ENCODE results near the gene UBE2E3. TPM values are rescaled to one million over a fixed set of nuclear protein-coding genes. Genes with fewer than 3 reads are reported as not detected.

Gene UBE2E3
- polyA plus RNA-seq, 1 donor, result 77.2 TPM

DNA sequence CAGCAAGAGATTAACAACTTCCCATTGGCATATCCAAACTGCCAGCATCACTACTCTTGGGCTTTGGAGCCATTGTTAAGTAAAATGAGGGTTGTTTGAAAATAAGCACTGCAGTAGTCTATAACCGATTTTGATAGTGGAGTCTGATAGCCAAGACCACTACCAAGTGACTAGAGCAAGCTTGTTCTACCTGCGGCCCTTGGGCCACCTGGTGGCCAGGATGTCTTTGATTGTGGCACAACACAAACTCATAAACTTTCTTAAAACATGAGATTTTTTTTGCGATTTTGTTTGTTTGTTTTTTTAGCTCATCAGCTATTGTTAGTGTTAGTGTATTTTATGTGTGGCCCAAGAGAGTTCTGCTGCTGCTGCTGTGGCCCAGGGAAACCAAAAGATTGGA, 11.0 kb downstream of the UBE2E3 start:
- no peaks in the 10 kb centered on the region for H3K4me1 ChIP-seq (ENCODE audit: control insufficient read depth, insufficient read depth, low read length)

DNA sequence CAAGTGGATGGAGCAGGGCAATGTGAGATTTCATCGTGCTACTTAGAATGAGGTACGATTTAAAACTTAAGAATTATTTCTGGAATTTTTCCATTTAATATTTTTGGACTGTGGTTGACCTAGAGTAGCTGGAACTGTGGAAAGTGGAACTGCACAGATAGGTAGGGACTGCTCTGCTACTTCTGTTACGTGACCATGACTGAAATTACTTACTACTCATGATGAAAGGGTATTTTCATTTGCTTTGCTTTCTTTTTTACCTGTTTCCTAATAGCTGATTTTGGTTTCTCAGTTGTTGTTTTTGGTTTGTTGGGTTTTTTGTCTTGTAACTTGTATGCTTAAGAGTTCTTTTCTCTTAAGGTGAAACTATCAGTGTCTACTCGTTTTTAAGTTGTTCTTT, 11.4 kb downstream of the UBE2E3 start:
- no peaks in the 10 kb centered on the region for H3K4me1 ChIP-seq (ENCODE audit: control insufficient read depth, insufficient read depth, low read length)
- no peak overlapping the region for H3K4me3 ChIP-seq (ENCODE audit: low read length)
- 83% methylated on average over 2 of the region's 4 CpGs for WGBS (ENCODE audit: insufficient coverage, low lambda C conversion rate)
- H3K9me3 ChIP-seq (ENCODE audit: control insufficient read depth, low read depth, low read length), result no peaks in the 10 kb centered on the region
- H3K27me3 ChIP-seq (ENCODE audit: control insufficient read depth, insufficient read depth, low read length), result no peaks in the 10 kb centered on the region
- no peak for DNase-seq
- H3K27ac ChIP-seq (ENCODE audit: low read length), result no peak overlapping the region
- H3K36me3 ChIP-seq (ENCODE audit: control insufficient read depth, insufficient read depth, low read length), result peaks cover 7% of the 10 kb centered on the region

More for the DNA sequence above, 11.0 kb downstream of the UBE2E3 start:
- Histone ChIP-seq H3K9me3 (ENCODE audit: control insufficient read depth, low read depth, low read length) (no peaks in the 10 kb centered on the region), H3K36me3 (ENCODE audit: control insufficient read depth, insufficient read depth, low read length) (peaks cover 7% of the 10 kb centered on the region), H3K4me3 (ENCODE audit: low read length) (no peak overlapping the region), H3K27ac (ENCODE audit: low read length) (no peak overlapping the region), H3K27me3 (ENCODE audit: control insufficient read depth, insufficient read depth, low read length) (no peaks in the 10 kb centered on the region)
- no peak for DNase-seq
- WGBS (ENCODE audit: insufficient coverage, low lambda C conversion rate), result no CpG with 5 or more reads among the region's 3 CpGs

DNA sequence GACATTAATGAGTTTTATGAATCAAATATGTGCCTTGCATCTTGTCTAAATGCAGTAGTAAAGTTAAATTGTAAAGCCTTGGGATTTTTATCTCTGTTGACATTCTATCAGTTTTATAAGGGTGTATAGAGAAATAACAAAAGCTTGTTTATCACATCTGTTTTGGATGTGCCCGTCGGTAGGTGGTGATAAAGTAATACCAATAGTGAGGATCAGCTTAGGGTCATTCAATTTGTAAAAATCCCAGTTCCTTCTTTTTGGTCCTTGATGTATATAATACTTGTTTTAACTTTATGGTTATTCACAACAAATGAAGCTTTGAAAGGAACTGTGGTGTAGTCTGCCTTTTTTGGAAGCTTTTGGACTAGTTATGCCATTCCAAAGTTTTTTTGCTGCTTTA, 12.6 kb downstream of the UBE2E3 start:
- Histone ChIP-seq H3K36me3 (ENCODE audit: control insufficient read depth, insufficient read depth, low read length) (peaks cover 7% of the 10 kb centered on the region), H3K9me3 (ENCODE audit: control insufficient read depth, low read depth, low read length) (no peaks in the 10 kb centered on the region), H3K4me3 (ENCODE audit: low read length) (no peak overlapping the region), H3K27ac (ENCODE audit: low read length) (no peak overlapping the region), H3K4me1 (ENCODE audit: control insufficient read depth, insufficient read depth, low read length) (no peaks in the 10 kb centered on the region), H3K27me3 (ENCODE audit: control insufficient read depth, insufficient read depth, low read length) (no peaks in the 10 kb centered on the region)
- no peak for DNase-seq
- WGBS (ENCODE audit: insufficient coverage, low lambda C conversion rate), result no CpG with 5 or more reads among the region's 2 CpGs

DNA sequence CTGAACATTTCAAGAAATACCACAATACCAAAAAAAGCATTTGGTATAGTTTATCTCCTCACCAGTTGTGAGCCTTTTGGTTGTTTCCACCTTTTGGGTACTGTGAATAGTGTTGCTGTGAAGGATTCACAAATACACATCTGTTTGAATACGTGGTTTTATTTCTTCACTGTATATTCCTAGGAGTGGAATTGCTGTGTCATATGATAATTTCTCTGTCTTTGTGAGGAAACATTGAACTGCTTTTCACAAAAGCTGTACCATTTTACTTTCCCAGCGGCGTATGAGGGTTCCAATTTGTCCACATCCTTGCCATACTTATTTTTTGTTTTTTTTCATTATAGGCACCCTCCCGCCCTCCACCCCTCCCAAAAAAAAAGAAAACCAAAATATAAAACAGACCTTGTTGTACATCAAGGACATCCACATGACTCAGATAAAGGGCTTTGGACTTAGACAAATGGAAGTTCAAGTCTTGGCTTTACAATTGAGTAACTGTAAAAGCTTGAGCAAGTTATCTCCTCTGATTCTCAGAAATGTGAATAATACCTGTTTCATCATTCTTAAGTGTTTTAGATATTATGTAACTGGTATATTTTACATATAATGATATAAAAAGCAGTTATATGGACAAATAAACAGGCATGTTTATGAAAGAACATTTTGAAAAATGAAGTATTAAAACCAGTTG, 19.0 kb downstream of the UBE2E3 start:
- Histone ChIP-seq H3K4me3 (ENCODE audit: low read length) (no peak overlapping the region), H3K4me1 (ENCODE audit: control insufficient read depth, insufficient read depth, low read length) (no peaks in the 10 kb centered on the region), H3K9me3 (ENCODE audit: control insufficient read depth, low read depth, low read length) (no peaks in the 10 kb centered on the region), H3K36me3 (ENCODE audit: control insufficient read depth, insufficient read depth, low read length) (no peaks in the 10 kb centered on the region), H3K27ac (ENCODE audit: low read length) (no peak overlapping the region), H3K27me3 (ENCODE audit: control insufficient read depth, insufficient read depth, low read length) (no peaks in the 10 kb centered on the region)
- DNase-seq, result no peak
- 100% methylated on average over 3 of the region's 4 CpGs for WGBS (ENCODE audit: insufficient coverage, low lambda C conversion rate)

DNA sequence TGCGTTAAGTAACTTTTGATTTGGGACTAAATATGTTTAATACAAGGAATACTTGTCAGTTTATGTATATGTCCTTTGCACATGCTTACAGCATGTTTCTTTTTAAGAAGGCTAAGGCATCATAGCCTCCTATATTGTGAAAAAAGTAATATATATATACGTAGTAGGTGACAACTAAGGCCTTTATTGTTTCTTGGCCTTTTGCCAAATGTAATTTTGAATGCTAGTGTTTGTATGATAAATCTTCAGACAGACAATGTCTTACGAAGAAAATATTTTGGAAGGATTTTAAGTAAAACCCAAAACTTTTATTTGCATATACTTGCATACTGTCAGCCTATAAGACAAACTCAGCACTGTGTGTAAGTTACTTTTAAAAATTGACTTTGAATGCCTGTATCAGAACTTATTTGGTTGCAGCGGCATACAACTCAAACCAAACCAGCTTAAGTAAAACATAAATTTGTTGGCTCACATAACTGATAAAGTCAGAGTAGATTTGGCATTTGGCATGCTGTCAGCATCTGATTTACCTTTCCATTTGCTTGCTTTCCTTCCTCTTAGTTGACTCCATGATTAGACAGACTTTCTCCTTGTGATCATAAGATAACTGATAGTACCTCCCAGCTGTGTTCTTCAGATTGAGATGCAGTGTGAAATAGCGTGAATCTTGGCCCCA, 24.4 kb downstream of the UBE2E3 start:
- Histone ChIP-seq H3K36me3 (ENCODE audit: control insufficient read depth, insufficient read depth, low read length) (no peaks in the 10 kb centered on the region), H3K9me3 (ENCODE audit: control insufficient read depth, low read depth, low read length) (no peaks in the 10 kb centered on the region), H3K27me3 (ENCODE audit: control insufficient read depth, insufficient read depth, low read length) (no peaks in the 10 kb centered on the region), H3K4me1 (ENCODE audit: control insufficient read depth, insufficient read depth, low read length) (peaks cover 4% of the 10 kb centered on the region), H3K27ac (ENCODE audit: low read length) (no peak overlapping the region), H3K4me3 (ENCODE audit: low read length) (no peak overlapping the region)
- DNase-seq, result no peak
- whole genome bisulfite sequencing (ENCODE audit: insufficient coverage, low lambda C conversion rate), result no CpG with 5 or more reads among the region's 5 CpGs

DNA sequence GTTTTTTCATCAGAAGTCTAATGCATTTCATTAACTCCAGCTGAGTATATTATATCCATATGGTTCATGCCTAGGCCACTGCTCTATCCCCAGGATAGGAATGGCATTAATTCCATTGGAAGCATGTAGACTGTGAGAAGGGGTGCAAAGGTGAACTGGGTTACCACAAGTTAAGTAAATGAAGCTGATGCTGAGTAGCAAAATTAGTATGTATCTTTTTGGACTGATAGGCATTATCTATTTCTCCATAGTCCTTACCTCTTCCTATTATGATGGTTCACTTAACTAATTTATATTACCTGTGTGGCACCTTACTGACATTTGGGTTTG, 24.9 kb downstream of the UBE2E3 start:
- H3K9me3 ChIP-seq (ENCODE audit: control insufficient read depth, low read depth, low read length), result no peaks in the 10 kb centered on the region
- no peak overlapping the region for H3K4me3 ChIP-seq (ENCODE audit: low read length)
- no peak overlapping the region for H3K27ac ChIP-seq (ENCODE audit: low read length)
- DNase-seq, result no peak
- no peaks in the 10 kb centered on the region for H3K36me3 ChIP-seq (ENCODE audit: control insufficient read depth, insufficient read depth, low read length)
- H3K4me1 ChIP-seq (ENCODE audit: control insufficient read depth, insufficient read depth, low read length), result peaks cover 4% of the 10 kb centered on the region
- H3K27me3 ChIP-seq (ENCODE audit: control insufficient read depth, insufficient read depth, low read length), result no peaks in the 10 kb centered on the region

DNA sequence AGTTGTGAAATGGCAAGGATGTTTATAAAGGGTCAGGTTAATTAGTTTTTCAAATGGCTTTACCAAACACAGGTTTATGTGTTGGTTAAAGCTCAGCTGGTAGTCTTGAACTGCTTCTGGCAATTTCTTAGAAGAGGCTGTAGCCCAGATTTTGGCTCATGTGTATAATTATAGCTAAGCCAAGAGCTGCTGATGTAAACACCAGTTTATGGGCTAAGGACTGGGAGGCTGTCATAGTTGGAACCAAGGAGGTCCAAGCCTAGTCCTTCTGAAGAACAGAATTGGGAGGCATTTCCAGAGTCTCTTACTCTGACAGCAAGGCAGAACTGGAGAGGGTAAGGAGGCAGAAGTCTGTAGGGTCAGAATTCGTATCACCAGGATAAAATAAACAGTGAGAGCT, 25.4 kb downstream of the UBE2E3 start:
- peaks cover 4% of the 10 kb centered on the region for H3K4me1 ChIP-seq (ENCODE audit: control insufficient read depth, insufficient read depth, low read length)
- H3K27ac ChIP-seq (ENCODE audit: low read length), result no peak overlapping the region
- no peaks in the 10 kb centered on the region for H3K36me3 ChIP-seq (ENCODE audit: control insufficient read depth, insufficient read depth, low read length)
- no peak overlapping the region for H3K4me3 ChIP-seq (ENCODE audit: low read length)
- H3K27me3 ChIP-seq (ENCODE audit: control insufficient read depth, insufficient read depth, low read length), result no peaks in the 10 kb centered on the region
- DNase-seq, result no peak
- H3K9me3 ChIP-seq (ENCODE audit: control insufficient read depth, low read depth, low read length), result no peaks in the 10 kb centered on the region
- WGBS (ENCODE audit: insufficient coverage, low lambda C conversion rate), result no CpG with 5 or more reads among the region's 1 CpG

DNA sequence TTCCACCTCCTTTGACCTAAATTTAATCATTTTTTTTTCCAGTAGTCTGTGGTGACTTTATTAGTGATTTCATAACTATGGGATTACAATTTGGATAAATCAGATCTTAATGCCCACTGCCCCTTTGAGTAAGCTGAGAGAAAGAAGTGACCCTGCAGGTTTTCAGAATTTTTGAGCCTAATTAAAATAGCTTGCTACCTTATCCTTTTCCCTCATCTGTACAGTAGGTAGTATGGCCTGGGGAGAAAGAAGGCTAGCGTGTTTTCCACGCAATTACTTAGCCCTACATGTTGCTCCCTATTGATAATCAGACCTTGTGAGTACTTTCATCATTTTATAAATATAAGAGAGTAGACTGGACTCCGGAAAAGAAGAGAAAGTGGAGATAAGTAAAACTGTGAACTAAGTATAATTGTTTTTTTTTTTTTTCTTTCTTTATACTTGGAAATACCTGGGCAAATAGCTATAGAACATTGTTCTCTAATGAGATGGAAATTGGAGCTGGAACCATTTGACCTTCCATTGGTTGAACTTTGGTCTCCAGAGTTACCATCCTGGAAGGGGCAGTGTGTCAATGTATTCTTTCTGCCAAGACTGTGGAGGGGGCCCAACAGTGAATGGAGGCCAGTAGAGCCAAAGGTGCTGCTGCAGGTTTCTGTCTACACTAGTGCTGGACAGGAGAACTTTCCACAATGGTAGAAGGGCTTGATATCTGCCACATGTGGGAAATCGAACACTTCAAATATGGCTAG, 26.9 kb downstream of the UBE2E3 start:
- DNase-seq, result no peak
- H3K9me3 ChIP-seq (ENCODE audit: control insufficient read depth, low read depth, low read length), result no peaks in the 10 kb centered on the region
- no peak overlapping the region for H3K4me3 ChIP-seq (ENCODE audit: low read length)
- no peak overlapping the region for H3K27ac ChIP-seq (ENCODE audit: low read length)
- 100% methylated on average over 1 of the region's 4 CpGs for WGBS (ENCODE audit: insufficient coverage, low lambda C conversion rate)
- no peaks in the 10 kb centered on the region for H3K27me3 ChIP-seq (ENCODE audit: control insufficient read depth, insufficient read depth, low read length)
- H3K36me3 ChIP-seq (ENCODE audit: control insufficient read depth, insufficient read depth, low read length), result no peaks in the 10 kb centered on the region
- peaks cover 4% of the 10 kb centered on the region for H3K4me1 ChIP-seq (ENCODE audit: control insufficient read depth, insufficient read depth, low read length)

DNA sequence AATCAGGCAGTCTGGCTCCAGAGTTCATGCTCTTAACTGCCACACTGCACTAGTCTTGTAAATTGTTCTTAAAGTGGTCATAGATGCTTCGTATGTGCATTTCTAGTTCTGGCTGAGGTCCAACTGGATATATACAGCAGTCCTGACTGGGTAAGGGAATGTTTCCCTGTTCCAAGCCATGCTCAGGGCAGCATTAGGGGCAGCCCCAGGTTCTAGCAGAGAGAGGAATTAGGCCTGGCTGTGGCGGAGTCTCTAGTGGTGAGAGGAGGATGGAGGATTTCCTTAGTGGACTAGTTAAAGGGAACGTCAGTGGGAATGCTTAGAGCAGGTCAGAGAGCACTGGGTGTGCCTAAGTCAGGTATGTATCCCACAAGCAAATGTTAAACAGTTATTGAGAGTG, 28.0 kb downstream of the UBE2E3 start:
- DNase-seq, result peak; percentile 4 to 42
- WGBS (ENCODE audit: insufficient coverage, low lambda C conversion rate), result no CpG with 5 or more reads among the region's 3 CpGs
- H3K36me3 ChIP-seq (ENCODE audit: control insufficient read depth, insufficient read depth, low read length), result no peaks in the 10 kb centered on the region

DNA sequence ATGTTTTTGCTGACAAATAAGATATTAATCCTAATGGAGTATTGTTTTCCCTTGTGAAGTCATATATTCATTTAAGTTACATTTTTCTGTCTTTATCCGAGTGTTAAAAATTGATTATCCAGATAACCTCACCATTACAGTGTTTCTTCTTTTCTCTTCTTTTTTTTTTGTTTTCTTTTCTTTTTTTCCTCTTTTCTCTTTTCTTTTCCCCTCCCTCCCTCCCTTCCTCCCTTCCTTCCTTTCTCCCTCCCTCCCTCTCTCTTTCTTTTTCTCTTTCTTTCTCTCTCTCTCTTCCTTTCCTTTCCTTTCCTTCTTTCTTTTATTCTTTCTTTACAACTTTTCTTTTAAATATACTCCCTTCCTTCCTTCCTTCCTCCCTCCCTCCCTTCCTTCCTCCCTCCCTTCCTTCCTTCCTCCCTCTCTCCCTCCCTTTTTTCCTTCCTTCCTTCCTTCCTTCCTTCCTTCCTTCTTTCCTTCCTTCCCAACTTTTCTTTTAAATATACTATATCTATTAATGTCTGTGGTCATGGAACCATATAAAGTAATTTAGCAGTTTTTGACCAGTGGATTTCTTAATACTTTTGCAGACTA, 40.9 kb downstream of the UBE2E3 start:
- DNase-seq, result no peak
- H3K4me3 ChIP-seq (ENCODE audit: low read length), result no peak overlapping the region

More for the DNA sequence above, 28.0 kb downstream of the UBE2E3 start:
- H3K27me3 ChIP-seq (ENCODE audit: control insufficient read depth, insufficient read depth, low read length), result no peaks in the 10 kb centered on the region
- no peaks in the 10 kb centered on the region for H3K9me3 ChIP-seq (ENCODE audit: control insufficient read depth, low read depth, low read length)
- no peak overlapping the region for H3K27ac ChIP-seq (ENCODE audit: low read length)
- no peak overlapping the region for H3K4me3 ChIP-seq (ENCODE audit: low read length)
- H3K4me1 ChIP-seq (ENCODE audit: control insufficient read depth, insufficient read depth, low read length), result peaks cover 4% of the 10 kb centered on the region

More for the DNA sequence above, 40.9 kb downstream of the UBE2E3 start:
- H3K36me3 ChIP-seq (ENCODE audit: control insufficient read depth, insufficient read depth, low read length), result no peaks in the 10 kb centered on the region
- H3K9me3 ChIP-seq (ENCODE audit: control insufficient read depth, low read depth, low read length), result no peaks in the 10 kb centered on the region
- H3K27me3 ChIP-seq (ENCODE audit: control insufficient read depth, insufficient read depth, low read length), result no peaks in the 10 kb centered on the region
- H3K4me1 ChIP-seq (ENCODE audit: control insufficient read depth, insufficient read depth, low read length), result no peaks in the 10 kb centered on the region
- 100% methylated on average over 1 of the region's 1 CpG for WGBS (ENCODE audit: insufficient coverage, low lambda C conversion rate)
- H3K27ac ChIP-seq (ENCODE audit: low read length), result no peak overlapping the region
